B cell (primary cell): ENCODE results near the gene SIPA1L3. TPM values are rescaled to one million over a fixed set of nuclear protein-coding genes. Genes with fewer than 3 reads are reported as not detected.

Experiments used
- ATAC-seq: fragments of 200-7000 bp; cut with Tn5 transposase; one replicate; pipeline ENCODE4 v1.10.0; 2021; ENCODE audit warnings: low read depth, mild to moderate bottlenecking, moderate number of reproducible peaks, moderate library complexity
- CTCF ChIA-PET: fragments of 350-600 bp; sonication (Branson Sonifier 250); formaldehyde crosslinking; loops from one replicate; lab custom pipeline; 2021; ENCODE audit warnings: antibody characterized with exemption, inconsistent platforms; lab: Charles Lee
- POLR2A ChIA-PET: fragments of 350-600 bp; sonication (Branson Sonifier 250); formaldehyde crosslinking; loops from one replicate; lab custom pipeline; 2021; ENCODE audit warnings: antibody characterized with exemption; lab: Charles Lee
- DNase-seq: peaks from one replicate; pipeline ENCODE4 v3.0.0; 2013
- H2AFZ ChIP-seq: 2 replicates; pipeline ENCODE4 v1.6.1; 2012; ENCODE audit warnings: mild to moderate bottlenecking, low read depth, low read length; ENCODE audit not compliant: insufficient read depth, poor library complexity, severe bottlenecking
- H3K27ac ChIP-seq, 2 donors: 1 replicate in 1 of 2; 2 replicates in 1 of 2; pipeline ENCODE4 v1.5.1; 2012 to 2013; ENCODE audit warnings: low read length in 2 of 2, mild to moderate bottlenecking in 2 of 2, moderate library complexity in 1 of 2
- H3K27me3 ChIP-seq, 4 experiments: fragments of 200-600 bp in 1 of 4; sonication (generic) in 1 of 4; replicated peaks in 1 of 4; 1 replicate in 2 of 4; 2 replicates in 2 of 4; pipeline versions ENCODE4 v1.6.1 to v1.7.0; 2013 to 2016; ENCODE audit warnings: low read length in 3 of 4, mild to moderate bottlenecking in 2 of 4, mixed read lengths in 1 of 4, moderate library complexity in 1 of 4; ENCODE audit not compliant: insufficient read depth in 4 of 4, control insufficient read depth in 3 of 4; ENCODE audit errors: control extremely low read depth in 1 of 4
- H3K36me3 ChIP-seq, 2 experiments: replicated peaks in 1 of 2; 1 replicate in 1 of 2; 2 replicates in 1 of 2; pipeline versions ENCODE4 v1.6.1 to v1.7.1; 2013; ENCODE audit warnings: low read length in 1 of 2; ENCODE audit not compliant: insufficient read depth in 2 of 2, control insufficient read depth in 1 of 2; ENCODE audit errors: control extremely low read depth in 1 of 2, extremely low read depth in 1 of 2
- H3K4me1 ChIP-seq, 2 donors: fragments of 200-600 bp in 1 of 2; sonication (generic) in 1 of 2; 1 replicate in 1 of 2; 2 replicates in 1 of 2; pipeline versions ENCODE4 v1.5.1 to v1.6.1; 2013 to 2017; ENCODE audit warnings: low read length in 2 of 2; ENCODE audit not compliant: control insufficient read depth in 2 of 2, insufficient read depth in 2 of 2
- H3K4me2 ChIP-seq: replicated peaks from 2 replicates; pipeline ENCODE3; 2012; ENCODE audit warnings: mild to moderate bottlenecking, low read depth, low read length; ENCODE audit not compliant: poor library complexity, severe bottlenecking
- H3K4me3 ChIP-seq, 5 experiments: fragments of 200-600 bp in 1 of 5; sonication (generic) in 1 of 5; 1 replicate in 3 of 5; 2 replicates in 2 of 5; pipeline versions ENCODE4 v1.5.1 to v1.7.0; 2011 to 2016; ENCODE audit warnings: low read length in 4 of 5, mild to moderate bottlenecking in 4 of 5, low read depth in 2 of 5, control low read depth in 1 of 5, moderate library complexity in 1 of 5; ENCODE audit not compliant: insufficient read depth in 1 of 5; ENCODE audit errors: control extremely low read depth in 1 of 5, extremely low read depth in 1 of 5
- H3K79me2 ChIP-seq: fragments of 200-600 bp; sonication (generic); one replicate; pipeline ENCODE4 v1.6.0; 2016; ENCODE audit warnings: low read length; ENCODE audit not compliant: control insufficient read depth, insufficient read depth
- H3K9ac ChIP-seq: fragments of 200-600 bp; sonication (generic); 2 replicates; pipeline ENCODE4 v1.6.1; 2017; ENCODE audit warnings: mild to moderate bottlenecking, low read length, moderate library complexity
- H3K9me3 ChIP-seq, 3 donors: one replicate each; pipeline versions ENCODE4 v1.6.1 to v1.7.1; 2013; ENCODE audit warnings: low read length in 2 of 3; ENCODE audit not compliant: control insufficient read depth in 2 of 3, insufficient read depth in 1 of 3; ENCODE audit errors: control extremely low read depth in 1 of 3
- H4K20me1 ChIP-seq: 2 replicates; pipeline ENCODE4 v1.6.0; 2012; ENCODE audit warnings: mild to moderate bottlenecking, low read length; ENCODE audit not compliant: insufficient read depth, control insufficient read depth, poor library complexity, severe bottlenecking
- H3K27ac Mint-ChIP-seq: one replicate; pipeline ENCODE4 v1.8.0; 2021; ENCODE audit warnings: mixed read lengths
- H3K27me3 Mint-ChIP-seq: one replicate; pipeline ENCODE4 v1.8.0; 2021; ENCODE audit warnings: mixed read lengths
- H3K4me1 Mint-ChIP-seq: one replicate; pipeline ENCODE4 v1.8.0; 2021; ENCODE audit warnings: mixed read lengths
- H3K4me3 Mint-ChIP-seq: one replicate; pipeline ENCODE4 v1.8.0; 2021; ENCODE audit warnings: mixed read lengths
- H3K9me3 Mint-ChIP-seq: one replicate; pipeline ENCODE4 v1.8.0; 2022; ENCODE audit warnings: mixed read lengths; ENCODE audit not compliant: insufficient read depth
- CTCF ChIP-seq: fragments of 200-600 bp; IDR thresholded peaks from one replicate; pipeline ENCODE4 v1.8.0; 2022; ENCODE audit warnings: antibody characterized with exemption, mild to moderate bottlenecking
- EZH2 ChIP-seq: IDR thresholded peaks from 2 replicates; pipeline ENCODE4 v1.6.1; 2012; ENCODE audit warnings: borderline replicate concordance, low read depth, mild to moderate bottlenecking, moderate library complexity, low read length; ENCODE audit not compliant: insufficient read depth, poor library complexity, severe bottlenecking
- WGBS: methylation state at CpG from one replicate; pipeline ENCODE4 v1.1.5; 2013; ENCODE audit warnings: missing lambda C conversion rate; ENCODE audit not compliant: insufficient coverage; 5-methylcytosine and 5-hydroxymethylcytosine counted together
- intact Hi-C: fragments of 100-400 bp; cut with micrococcal nuclease; formaldehyde crosslinking; loops from one replicate; pipeline ENCODE4 v1.10.0; 2022
- polyA plus RNA-seq: library from polyadenylated mRNA; depleted of rRNA; stranded (reverse); fragments of >200 nt; gene quantifications from 2 replicates; pipeline ENCODE4 v1.2.3, GENCODE V29; 2012
- total RNA-seq, 2 donors: library from RNA; stranded (reverse); fragments of 120-200 nt in 1 of 2; gene quantifications; 1 replicate in 1 of 2; 2 replicates in 1 of 2; pipeline versions ENCODE4 v1.2.3 to v1.2.4, GENCODE V29; 2013 to 2022

SIPA1L3 gene
- total and polyA plus RNA-seq, 2 donors (not counting 1 experiment from before 2014, with no cell fraction given), result 48.3 to 295 TPM

DNA sequence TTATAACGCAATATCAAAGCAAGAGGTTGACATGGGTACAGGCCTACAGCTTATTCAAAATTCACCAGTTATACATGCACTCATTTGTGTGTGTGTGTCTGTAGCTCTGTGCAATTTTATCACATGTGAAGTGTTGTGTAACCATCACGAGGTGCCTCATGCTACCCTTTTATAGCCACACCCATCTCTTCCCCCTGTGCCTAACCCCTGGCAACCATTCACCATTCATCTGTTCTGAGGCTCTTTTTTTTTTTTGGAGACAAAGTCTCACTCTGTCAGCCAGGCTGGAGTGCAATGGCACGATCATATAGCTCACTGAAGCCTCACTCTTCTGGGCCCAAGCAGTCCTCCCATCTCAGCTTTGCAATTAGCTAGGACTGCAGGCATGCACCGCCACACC, 238.6 kb downstream of the SIPA1L3 start:
- Mint-ChIP-seq H3K9me3 (no peaks in the 10 kb centered on the region), H3K4me1 (no peaks in the 10 kb centered on the region), H3K27me3 (no peaks in the 10 kb centered on the region), H3K27ac (no peak overlapping the region), H3K4me3 (no peak overlapping the region)
- no peak overlapping the region for H3K9ac ChIP-seq
- H3K4me2 ChIP-seq, result no peak overlapping the region
- H2AFZ ChIP-seq, result no peak overlapping the region
- CTCF ChIA-PET, result interaction anchor here (0.7 to 6.9 kb wide), 3 partner anchors 243 to 1975 kb away, joined by 3 to 62 read pairs (median 30); no protein-coding TSS in a partner anchor
- TF ChIP-seq EZH2, result no peak
- TF ChIP-seq CTCF, result no peak
- 92% methylated on average over 1 of the region's 4 CpGs for WGBS
- POLR2A ChIA-PET, result interaction anchor here (0.6 kb wide), 1 partner anchor 85 kb away, joined by 3 read pairs; no protein-coding TSS in a partner anchor
- no peaks in the 10 kb centered on the region for H3K9me3 ChIP-seq
- no peak overlapping the region for H3K27ac ChIP-seq
- H4K20me1 ChIP-seq, result peaks cover 53% of the 10 kb centered on the region
- peaks cover 22% of the 10 kb centered on the region for H3K79me2 ChIP-seq
- no peaks in the 10 kb centered on the region for H3K27me3 ChIP-seq
- peaks cover 12 to 69% of the 10 kb centered on the region in 2 experiments for H3K36me3 ChIP-seq
- ATAC-seq (no peak), DNase-seq (no peak)
- H3K4me3 ChIP-seq, result no peak overlapping the region
- H3K4me1 ChIP-seq, result no peaks in the 10 kb centered on the region
- intact Hi-C loops, result no loop called here

DNA sequence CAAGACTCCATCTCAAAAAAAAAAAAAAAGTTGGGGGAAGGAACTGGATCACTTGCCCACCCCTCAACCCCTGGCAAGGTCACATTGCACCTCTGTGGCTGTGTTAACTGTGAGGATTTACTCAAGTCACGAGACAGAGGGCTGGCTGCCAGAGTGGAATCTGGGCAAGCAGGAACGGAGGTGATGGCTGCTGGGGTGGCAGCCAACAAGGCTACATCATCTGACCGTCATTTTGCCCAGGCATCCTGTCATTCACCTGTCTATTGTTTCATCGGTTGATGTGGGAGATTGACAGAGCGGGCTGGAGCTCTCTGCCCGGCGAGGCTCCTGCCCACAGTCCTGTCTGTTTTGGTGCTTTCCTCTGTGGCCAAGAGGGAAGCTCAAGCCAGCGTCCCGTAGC, 241.3 kb downstream of the SIPA1L3 start:
- no peak overlapping the region for H2AFZ ChIP-seq
- H3K27ac ChIP-seq, result no peak overlapping the region
- H3K27me3 ChIP-seq, result no peaks in the 10 kb centered on the region
- ChIA-PET POLR2A (no interaction called here), CTCF (interaction anchor here (1.9 kb wide), 1 partner anchor 246 kb away, joined by 6 read pairs; no protein-coding TSS in a partner anchor)
- H3K4me2 ChIP-seq, result no peak overlapping the region
- Mint-ChIP-seq H3K4me3 (no peak overlapping the region), H3K4me1 (no peaks in the 10 kb centered on the region), H3K27ac (no peak overlapping the region), H3K27me3 (no peaks in the 10 kb centered on the region), H3K9me3 (no peaks in the 10 kb centered on the region)
- no peak overlapping the region for H3K4me3 ChIP-seq
- H3K79me2 ChIP-seq, result peaks cover 20% of the 10 kb centered on the region
- TF ChIP-seq EZH2, result no peak
- no peaks in the 10 kb centered on the region for H3K4me1 ChIP-seq
- ATAC-seq (no peak), DNase-seq (no peak)
- H4K20me1 ChIP-seq, result peaks cover 41% of the 10 kb centered on the region
- H3K9me3 ChIP-seq, result no peaks in the 10 kb centered on the region
- WGBS, result 97% methylated on average over 7 of the region's 9 CpGs
- intact Hi-C loops, result no loop called here
- H3K9ac ChIP-seq, result no peak overlapping the region
- peaks cover 15 to 71% of the 10 kb centered on the region in 2 experiments for H3K36me3 ChIP-seq
